GM19395 (cell line): ENCODE data around the gene TRIP12.
A peak's percentile ranks its signal among the peaks of the same experiment; 100 is the strongest.
"Not testable (repeated sequence)": the region's sequence is repeated elsewhere in the genome, so short reads cannot be mapped to it uniquely, and the experiment has no call there.

Experiments
- ATAC-seq: cut with Tn5 transposase; IDR thresholded peaks from one replicate; pipeline ENCODE4 v1.9.1; 2021; ENCODE audit warnings: mild to moderate bottlenecking, moderate library complexity; ENCODE audit not compliant: unreplicated experiment

The TRIP12 gene

GRCh38 chr2:229779650-229780049, 142.2 kb downstream of the TRIP12 start:
- no peak for ATAC-seq

GRCh38 chr2:229777716-229778115, 144.1 kb downstream of the TRIP12 start:
- ATAC-seq, result no peak

GRCh38 chr2:229775614-229776313, 146.0 kb downstream of the TRIP12 start:
- ATAC-seq, result peak; percentile 58

- no peak for ATAC-seq
These were observed 147.6 kb downstream of the TRIP12 start for GRCh38 chr2:229774237-229774636.

GRCh38 chr2:229768235-229768634, 153.6 kb downstream of the TRIP12 start:
- ATAC-seq, result no peak

GRCh38 chr2:229765721-229766120, 156.1 kb downstream of the TRIP12 start:
- no peak for ATAC-seq

- ATAC-seq, result no peak
These were observed 160.1 kb downstream of the TRIP12 start for GRCh38 chr2:229761663-229762062.

GRCh38 chr2:229757462-229757861, 164.3 kb downstream of the TRIP12 start:
- ATAC-seq, result not testable (repeated sequence)

GRCh38 chr2:229752970-229753729, 168.7 kb downstream of the TRIP12 start:
- no peak for ATAC-seq

GRCh38 chr2:229749779-229750178, 172.0 kb downstream of the TRIP12 start:
- no peak for ATAC-seq

GRCh38 chr2:229748950-229749349, 172.9 kb downstream of the TRIP12 start:
- ATAC-seq, result no peak

- not testable (repeated sequence) for ATAC-seq
These were observed 179.1 kb downstream of the TRIP12 start for GRCh38 chr2:229742691-229743090.

- no peak for ATAC-seq
These were observed 181.5 kb downstream of the TRIP12 start for GRCh38 chr2:229740279-229740678.

- no peak for ATAC-seq
These were observed 183.7 kb downstream of the TRIP12 start for GRCh38 chr2:229738024-229738625.

GRCh38 chr2:229734410-229734809, 187.4 kb downstream of the TRIP12 start:
- ATAC-seq, result no peak

- no peak for ATAC-seq
These were observed 188.1 kb downstream of the TRIP12 start for GRCh38 chr2:229733611-229734245.

GRCh38 chr2:229732897-229733296, 188.9 kb downstream of the TRIP12 start:
- no peak for ATAC-seq

- ATAC-seq, result no peak
These were observed 189.9 kb downstream of the TRIP12 start for GRCh38 chr2:229731916-229732315.

- ATAC-seq, result no peak
These were observed 190.4 kb downstream of the TRIP12 start for GRCh38 chr2:229731363-229731762.

- ATAC-seq, result no peak
These were observed 193.4 kb downstream of the TRIP12 start for GRCh38 chr2:229728370-229728769.

- ATAC-seq, result no peak
These were observed 195.2 kb downstream of the TRIP12 start for GRCh38 chr2:229726643-229727042.
